HG02938 (cell line): ENCODE results near the gene RNF128.

Experiments used
- ATAC-seq: cut with Tn5 transposase; IDR thresholded peaks from one replicate; pipeline ENCODE4 v1.9.1; 2021; ENCODE audit warnings: mild to moderate bottlenecking, moderate library complexity; ENCODE audit not compliant: unreplicated experiment

The RNF128 gene

GRCh38 chrX:106726485-106727437 lies at the start of gene RNF128:
RNF128 (plus strand) TSS chrX:106726701; CDS start chrX:106726914, 213 bp downstream.
- no peak for ATAC-seq

GRCh38 chrX:106680716-106681115 lies 45.8 kb upstream of the RNF128 start:
- no peak for ATAC-seq

- ATAC-seq, result no peak
Measured at GRCh38 chrX:106684207-106684606, 42.3 kb upstream of the RNF128 start.

GRCh38 chrX:106692425-106693065 lies 34.0 kb upstream of the RNF128 start:
- ATAC-seq, result no peak

- ATAC-seq, result no peak
Measured at GRCh38 chrX:106696502-106696901, 30.0 kb upstream of the RNF128 start.

GRCh38 chrX:106698693-106699092 lies 27.8 kb upstream of the RNF128 start:
- no peak for ATAC-seq

GRCh38 chrX:106702636-106703035 lies 23.9 kb upstream of the RNF128 start:
- no peak for ATAC-seq

GRCh38 chrX:106706466-106706865 lies 20.0 kb upstream of the RNF128 start:
- ATAC-seq, result no peak

- ATAC-seq, result no peak
Measured at GRCh38 chrX:106707771-106708454, 18.6 kb upstream of the RNF128 start.

- ATAC-seq, result no peak
Measured at GRCh38 chrX:106710771-106711170, 15.7 kb upstream of the RNF128 start.

GRCh38 chrX:106711375-106711774 lies 15.1 kb upstream of the RNF128 start:
- no peak for ATAC-seq

GRCh38 chrX:106716004-106716403 lies 10.5 kb upstream of the RNF128 start:
- no peak for ATAC-seq

GRCh38 chrX:106716463-106716862 lies 10.0 kb upstream of the RNF128 start:
- no peak for ATAC-seq

- no peak for ATAC-seq
Measured at GRCh38 chrX:106718709-106719108, 7.8 kb upstream of the RNF128 start.

- no peak for ATAC-seq
Measured at GRCh38 chrX:106725931-106726330, 570 bp upstream of the RNF128 start.

- ATAC-seq, result no peak
Measured at GRCh38 chrX:106728337-106728736, 1.8 kb downstream of the RNF128 start.

GRCh38 chrX:106730401-106730800 lies 3.9 kb downstream of the RNF128 start:
- no peak for ATAC-seq

GRCh38 chrX:106731590-106731989 lies 5.1 kb downstream of the RNF128 start:
- no peak for ATAC-seq

GRCh38 chrX:106734827-106735226 lies 8.3 kb downstream of the RNF128 start:
- no peak for ATAC-seq

GRCh38 chrX:106740193-106740780 lies 13.8 kb downstream of the RNF128 start:
- no peak for ATAC-seq

GRCh38 chrX:106742193-106742592 lies 15.7 kb downstream of the RNF128 start:
- no peak for ATAC-seq
